H1 (cell line): ENCODE results near the gene KRT81. TPM values are rescaled to one million over a fixed set of nuclear protein-coding genes. Genes with fewer than 3 reads are reported as not detected.

Experiments
- CHD1 ChIP-seq: IDR thresholded peaks from 2 replicates; pipeline ENCODE4 v1.6.1; 2012; ENCODE audit warnings: low read depth, low read length, improper control_type of control experiment
- EZH2 ChIP-seq: fragments of 200-600 bp; sonication (generic); IDR thresholded peaks from 2 replicates; pipeline ENCODE4 v1.7.1; 2012; ENCODE audit warnings: low read depth, mild to moderate bottlenecking, moderate library complexity, low read length, inconsistent platforms; ENCODE audit not compliant: severe bottlenecking
- HDAC6 ChIP-seq: IDR thresholded peaks from one replicate; pipeline ENCODE4 v1.7.1; 2012; ENCODE audit warnings: low read depth, mild to moderate bottlenecking, inconsistent platforms, low read length, moderate library complexity
- KDM1A ChIP-seq: fragments of 200-600, 300-600 bp; sonication (generic); IDR thresholded peaks from 2 replicates; pipeline ENCODE4 v1.7.1; 2016; ENCODE audit warnings: mild to moderate bottlenecking, low read length, borderline replicate concordance
- RAD21 ChIP-seq, 2 experiments: IDR thresholded peaks in 1 of 2; conservative IDR thresholded peaks in 1 of 2; 2 replicates each; pipeline ENCODE4 v1.6.1; 2011; ENCODE audit warnings: low read depth in 2 of 2, low read length in 2 of 2, improper control_type of control experiment in 1 of 2, inconsistent platforms in 1 of 2, mild to moderate bottlenecking in 1 of 2, moderate library complexity in 1 of 2
- SP2 ChIP-seq: IDR thresholded peaks from 2 replicates; pipeline ENCODE4 v1.6.1; 2012; ENCODE audit warnings: mild to moderate bottlenecking, low read length, inconsistent platforms
- TAF7 ChIP-seq: optimal IDR thresholded peaks from 2 replicates; pipeline ENCODE3; 2011; ENCODE audit warnings: low read depth, mild to moderate bottlenecking, inconsistent platforms, low read length, moderate library complexity, borderline replicate concordance
- polyA plus RNA-seq, 7 experiments: library from polyadenylated mRNA; depleted of rRNA in 3 of 7; stranded (reverse) in 5 of 7; unstranded in 2 of 7; fragments of >200 nt in 5 of 7; fragments of 200-250 nt in 2 of 7; gene quantifications; 1 replicate in 5 of 7; 2 replicates in 1 of 7; 4 replicates in 1 of 7; pipeline versions ENCODE4 v1.2.1 to v1.2.3, GENCODE V29; 2011 to 2013; ENCODE audit warnings: missing spikeins in 2 of 7, mixed read lengths in 2 of 7
- total RNA-seq: library from RNA; stranded (reverse); fragmentation: NEBNext Ultra II Directional; extraction: Animal tissue kit (Norgen Biotek cat#: 25700); gene quantifications from 2 replicates; pipeline ENCODE4 v1.2.1, GENCODE V29; 2021
- TF ChIP-seq, protein P1 (sequence below): fragments of 300-600 bp; sonication (generic); IDR thresholded peaks from 2 replicates; pipeline ENCODE4 v1.7.1; 2012; ENCODE audit warnings: low read length, moderate library complexity, mild to moderate bottlenecking, inconsistent platforms; ENCODE audit not compliant: insufficient replicate concordance
- TF ChIP-seq, protein P2 (sequence below): IDR thresholded peaks from 2 replicates; pipeline ENCODE4 v1.6.1; 2011; ENCODE audit warnings: low read length, improper control_type of control experiment

KRT81 gene
- total and polyA plus RNA-seq, 2 of the 8 experiments (the other 6 are each of a cell fraction or from before 2014, with no cell fraction given), result not detected

DNA sequence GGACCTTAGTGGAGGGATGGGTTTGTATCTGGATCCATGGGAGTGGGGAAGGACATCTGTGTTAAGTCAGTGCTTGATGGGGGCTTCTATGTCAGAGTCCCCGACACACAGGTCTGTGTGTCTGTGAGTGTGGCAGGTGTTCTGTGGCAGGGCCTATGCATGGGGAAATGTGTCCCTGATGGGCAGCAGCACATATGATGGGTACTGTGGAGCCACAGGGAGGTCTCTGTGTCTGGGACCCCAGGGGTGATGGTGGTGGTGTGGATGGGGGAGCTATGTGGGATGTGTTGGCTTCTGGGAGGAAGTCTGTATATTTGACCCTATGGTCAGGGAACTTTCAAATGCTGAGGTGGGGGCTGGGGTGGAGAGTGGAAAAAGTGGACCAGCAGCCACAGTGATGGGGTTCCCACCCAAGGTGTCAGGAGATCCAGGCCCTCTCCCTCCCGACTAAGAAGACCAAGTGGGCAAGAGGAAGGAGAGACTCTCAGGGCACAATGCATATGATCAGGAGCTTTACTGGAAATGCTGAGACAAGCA lies 41.8 kb downstream of the KRT81 start (continued):
- TF ChIP-seq, protein P1, sequence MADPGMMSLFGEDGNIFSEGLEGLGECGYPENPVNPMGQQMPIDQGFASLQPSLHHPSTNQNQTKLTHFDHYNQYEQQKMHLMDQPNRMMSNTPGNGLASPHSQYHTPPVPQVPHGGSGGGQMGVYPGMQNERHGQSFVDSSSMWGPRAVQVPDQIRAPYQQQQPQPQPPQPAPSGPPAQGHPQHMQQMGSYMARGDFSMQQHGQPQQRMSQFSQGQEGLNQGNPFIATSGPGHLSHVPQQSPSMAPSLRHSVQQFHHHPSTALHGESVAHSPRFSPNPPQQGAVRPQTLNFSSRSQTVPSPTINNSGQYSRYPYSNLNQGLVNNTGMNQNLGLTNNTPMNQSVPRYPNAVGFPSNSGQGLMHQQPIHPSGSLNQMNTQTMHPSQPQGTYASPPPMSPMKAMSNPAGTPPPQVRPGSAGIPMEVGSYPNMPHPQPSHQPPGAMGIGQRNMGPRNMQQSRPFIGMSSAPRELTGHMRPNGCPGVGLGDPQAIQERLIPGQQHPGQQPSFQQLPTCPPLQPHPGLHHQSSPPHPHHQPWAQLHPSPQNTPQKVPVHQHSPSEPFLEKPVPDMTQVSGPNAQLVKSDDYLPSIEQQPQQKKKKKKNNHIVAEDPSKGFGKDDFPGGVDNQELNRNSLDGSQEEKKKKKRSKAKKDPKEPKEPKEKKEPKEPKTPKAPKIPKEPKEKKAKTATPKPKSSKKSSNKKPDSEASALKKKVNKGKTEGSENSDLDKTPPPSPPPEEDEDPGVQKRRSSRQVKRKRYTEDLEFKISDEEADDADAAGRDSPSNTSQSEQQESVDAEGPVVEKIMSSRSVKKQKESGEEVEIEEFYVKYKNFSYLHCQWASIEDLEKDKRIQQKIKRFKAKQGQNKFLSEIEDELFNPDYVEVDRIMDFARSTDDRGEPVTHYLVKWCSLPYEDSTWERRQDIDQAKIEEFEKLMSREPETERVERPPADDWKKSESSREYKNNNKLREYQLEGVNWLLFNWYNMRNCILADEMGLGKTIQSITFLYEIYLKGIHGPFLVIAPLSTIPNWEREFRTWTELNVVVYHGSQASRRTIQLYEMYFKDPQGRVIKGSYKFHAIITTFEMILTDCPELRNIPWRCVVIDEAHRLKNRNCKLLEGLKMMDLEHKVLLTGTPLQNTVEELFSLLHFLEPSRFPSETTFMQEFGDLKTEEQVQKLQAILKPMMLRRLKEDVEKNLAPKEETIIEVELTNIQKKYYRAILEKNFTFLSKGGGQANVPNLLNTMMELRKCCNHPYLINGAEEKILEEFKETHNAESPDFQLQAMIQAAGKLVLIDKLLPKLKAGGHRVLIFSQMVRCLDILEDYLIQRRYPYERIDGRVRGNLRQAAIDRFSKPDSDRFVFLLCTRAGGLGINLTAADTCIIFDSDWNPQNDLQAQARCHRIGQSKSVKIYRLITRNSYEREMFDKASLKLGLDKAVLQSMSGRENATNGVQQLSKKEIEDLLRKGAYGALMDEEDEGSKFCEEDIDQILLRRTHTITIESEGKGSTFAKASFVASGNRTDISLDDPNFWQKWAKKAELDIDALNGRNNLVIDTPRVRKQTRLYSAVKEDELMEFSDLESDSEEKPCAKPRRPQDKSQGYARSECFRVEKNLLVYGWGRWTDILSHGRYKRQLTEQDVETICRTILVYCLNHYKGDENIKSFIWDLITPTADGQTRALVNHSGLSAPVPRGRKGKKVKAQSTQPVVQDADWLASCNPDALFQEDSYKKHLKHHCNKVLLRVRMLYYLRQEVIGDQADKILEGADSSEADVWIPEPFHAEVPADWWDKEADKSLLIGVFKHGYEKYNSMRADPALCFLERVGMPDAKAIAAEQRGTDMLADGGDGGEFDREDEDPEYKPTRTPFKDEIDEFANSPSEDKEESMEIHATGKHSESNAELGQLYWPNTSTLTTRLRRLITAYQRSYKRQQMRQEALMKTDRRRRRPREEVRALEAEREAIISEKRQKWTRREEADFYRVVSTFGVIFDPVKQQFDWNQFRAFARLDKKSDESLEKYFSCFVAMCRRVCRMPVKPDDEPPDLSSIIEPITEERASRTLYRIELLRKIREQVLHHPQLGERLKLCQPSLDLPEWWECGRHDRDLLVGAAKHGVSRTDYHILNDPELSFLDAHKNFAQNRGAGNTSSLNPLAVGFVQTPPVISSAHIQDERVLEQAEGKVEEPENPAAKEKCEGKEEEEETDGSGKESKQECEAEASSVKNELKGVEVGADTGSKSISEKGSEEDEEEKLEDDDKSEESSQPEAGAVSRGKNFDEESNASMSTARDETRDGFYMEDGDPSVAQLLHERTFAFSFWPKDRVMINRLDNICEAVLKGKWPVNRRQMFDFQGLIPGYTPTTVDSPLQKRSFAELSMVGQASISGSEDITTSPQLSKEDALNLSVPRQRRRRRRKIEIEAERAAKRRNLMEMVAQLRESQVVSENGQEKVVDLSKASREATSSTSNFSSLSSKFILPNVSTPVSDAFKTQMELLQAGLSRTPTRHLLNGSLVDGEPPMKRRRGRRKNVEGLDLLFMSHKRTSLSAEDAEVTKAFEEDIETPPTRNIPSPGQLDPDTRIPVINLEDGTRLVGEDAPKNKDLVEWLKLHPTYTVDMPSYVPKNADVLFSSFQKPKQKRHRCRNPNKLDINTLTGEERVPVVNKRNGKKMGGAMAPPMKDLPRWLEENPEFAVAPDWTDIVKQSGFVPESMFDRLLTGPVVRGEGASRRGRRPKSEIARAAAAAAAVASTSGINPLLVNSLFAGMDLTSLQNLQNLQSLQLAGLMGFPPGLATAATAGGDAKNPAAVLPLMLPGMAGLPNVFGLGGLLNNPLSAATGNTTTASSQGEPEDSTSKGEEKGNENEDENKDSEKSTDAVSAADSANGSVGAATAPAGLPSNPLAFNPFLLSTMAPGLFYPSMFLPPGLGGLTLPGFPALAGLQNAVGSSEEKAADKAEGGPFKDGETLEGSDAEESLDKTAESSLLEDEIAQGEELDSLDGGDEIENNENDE, result no peak
- TF ChIP-seq HDAC6 (no peak), SP2 (no peak), EZH2 (no peak), RAD21 (IDR thresholded peaks at IDR 0.05 in 1 of 2, conservative IDR thresholded peaks at IDR 0.05 in 1 of 2; ENCODE audit: low read depth in 2 of 2, low read length in 2 of 2) (no peak), CHD1 (no peak), TAF7 (no peak), KDM1A (no peak)
- TF ChIP-seq, protein P2, sequence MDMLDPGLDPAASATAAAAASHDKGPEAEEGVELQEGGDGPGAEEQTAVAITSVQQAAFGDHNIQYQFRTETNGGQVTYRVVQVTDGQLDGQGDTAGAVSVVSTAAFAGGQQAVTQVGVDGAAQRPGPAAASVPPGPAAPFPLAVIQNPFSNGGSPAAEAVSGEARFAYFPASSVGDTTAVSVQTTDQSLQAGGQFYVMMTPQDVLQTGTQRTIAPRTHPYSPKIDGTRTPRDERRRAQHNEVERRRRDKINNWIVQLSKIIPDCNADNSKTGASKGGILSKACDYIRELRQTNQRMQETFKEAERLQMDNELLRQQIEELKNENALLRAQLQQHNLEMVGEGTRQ, result no peak
